IPS-18a (cell line): ENCODE data around the gene PCED1B.

Source experiments
- H3K27ac ChIP-seq: one replicate; pipeline ENCODE4 v1.5.1; 2013; ENCODE audit warnings: low read length
- H3K27me3 ChIP-seq: one replicate; pipeline ENCODE4 v1.6.1; 2013; ENCODE audit warnings: mild to moderate bottlenecking, low read length; ENCODE audit not compliant: control insufficient read depth, insufficient read depth
- H3K36me3 ChIP-seq: one replicate; pipeline ENCODE4 v1.6.1; 2013; ENCODE audit warnings: low read depth, low read length; ENCODE audit not compliant: control insufficient read depth
- H3K4me1 ChIP-seq: one replicate; pipeline ENCODE4 v1.6.1; 2013; ENCODE audit warnings: low read depth, low read length; ENCODE audit not compliant: control insufficient read depth
- H3K4me3 ChIP-seq: one replicate; pipeline ENCODE4 v1.5.1; 2013; ENCODE audit warnings: low read length
- H3K9ac ChIP-seq: one replicate; pipeline ENCODE4 v1.6.1; 2013; ENCODE audit warnings: mild to moderate bottlenecking, low read length, moderate library complexity
- H3K9me3 ChIP-seq: one replicate; pipeline ENCODE4 v1.6.1; 2013; ENCODE audit warnings: low read depth, low read length; ENCODE audit not compliant: control insufficient read depth

The PCED1B gene

DNA sequence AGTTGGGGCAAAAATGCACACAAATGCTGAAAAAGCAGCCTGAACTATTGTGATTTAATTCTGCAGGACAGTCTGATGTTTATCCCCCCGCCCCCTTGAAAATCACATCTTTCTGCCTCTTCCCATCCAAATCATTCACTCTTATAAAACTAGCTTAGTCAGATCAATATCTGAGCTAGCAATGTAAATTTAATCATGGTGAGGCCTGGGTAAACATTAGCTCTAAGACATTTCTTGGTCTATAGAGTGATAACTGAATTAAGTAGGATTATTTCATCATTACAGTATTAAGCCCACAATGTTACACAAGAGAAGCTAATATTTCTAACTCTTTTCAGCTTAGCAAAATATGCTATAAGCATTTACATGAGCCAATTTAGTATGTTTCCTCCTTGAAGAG is 9.1 kb upstream of the PCED1B start:
- H3K9ac ChIP-seq, result no peak overlapping the region
- no peaks in the 10 kb centered on the region for H3K9me3 ChIP-seq
- H3K36me3 ChIP-seq, result no peaks in the 10 kb centered on the region
- H3K27me3 ChIP-seq, result no peaks in the 10 kb centered on the region
- no peak overlapping the region for H3K4me3 ChIP-seq
- no peak overlapping the region for H3K27ac ChIP-seq
- peaks cover 20% of the 10 kb centered on the region for H3K4me1 ChIP-seq

DNA sequence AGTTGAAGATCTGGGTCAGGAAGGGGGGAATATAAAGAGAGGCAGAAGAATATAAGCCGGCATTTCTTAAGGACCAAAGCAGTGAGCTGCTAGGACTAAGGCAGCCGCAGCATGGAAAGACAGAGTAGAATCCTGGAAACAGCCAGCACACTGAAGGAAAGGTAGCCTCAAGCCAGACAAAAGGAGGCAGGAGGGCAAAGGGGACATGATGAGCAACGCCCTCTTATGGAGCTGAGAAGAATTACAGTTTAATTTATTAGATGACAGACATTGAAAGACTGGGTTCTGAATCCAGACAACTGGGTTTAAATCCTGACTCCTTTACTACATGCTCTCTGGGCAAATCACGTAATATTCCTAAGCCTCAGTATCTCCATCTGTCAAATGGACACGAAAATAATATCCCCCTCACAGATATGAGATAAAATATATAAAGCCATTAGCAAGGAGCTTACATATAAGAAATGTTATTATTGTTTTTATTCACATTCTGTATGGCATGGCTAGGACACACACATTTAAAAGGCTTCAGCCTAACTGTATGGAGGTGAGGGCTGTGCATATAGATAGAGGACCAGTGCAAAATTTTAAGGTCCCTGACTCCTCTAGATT is 8.1 kb upstream of the PCED1B start:
- no peaks in the 10 kb centered on the region for H3K36me3 ChIP-seq
- H3K9ac ChIP-seq, result no peak overlapping the region
- H3K9me3 ChIP-seq, result no peaks in the 10 kb centered on the region
- H3K4me3 ChIP-seq, result no peak overlapping the region
- peaks cover 20% of the 10 kb centered on the region for H3K4me1 ChIP-seq
- no peaks in the 10 kb centered on the region for H3K27me3 ChIP-seq
- H3K27ac ChIP-seq, result no peak overlapping the region

DNA sequence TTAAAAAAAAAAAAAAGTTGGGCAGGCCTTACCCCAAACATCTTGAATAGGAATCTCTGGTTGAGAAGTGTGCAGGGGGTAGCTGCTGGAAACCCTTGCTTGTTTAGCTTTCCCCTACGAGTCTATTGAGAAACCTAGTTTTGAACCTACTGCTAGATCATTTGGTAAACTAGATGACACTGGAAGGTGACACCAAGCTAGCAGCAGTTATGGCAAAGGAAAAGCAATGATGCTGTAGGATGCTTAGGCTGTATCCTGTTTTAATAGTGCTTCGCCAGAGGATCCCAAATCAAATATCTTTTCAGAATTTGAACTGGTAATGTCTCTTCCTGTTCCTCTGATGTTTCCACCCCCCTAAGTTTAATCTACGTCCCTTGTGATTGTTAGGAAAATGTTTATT is 5.5 kb upstream of the PCED1B start:
- H3K36me3 ChIP-seq, result no peaks in the 10 kb centered on the region
- no peaks in the 10 kb centered on the region for H3K9me3 ChIP-seq
- H3K27me3 ChIP-seq, result peaks cover 16% of the 10 kb centered on the region
- H3K9ac ChIP-seq, result no peak overlapping the region
- peaks cover 9% of the 10 kb centered on the region for H3K4me1 ChIP-seq
- H3K4me3 ChIP-seq, result no peak overlapping the region
- H3K27ac ChIP-seq, result no peak overlapping the region

DNA sequence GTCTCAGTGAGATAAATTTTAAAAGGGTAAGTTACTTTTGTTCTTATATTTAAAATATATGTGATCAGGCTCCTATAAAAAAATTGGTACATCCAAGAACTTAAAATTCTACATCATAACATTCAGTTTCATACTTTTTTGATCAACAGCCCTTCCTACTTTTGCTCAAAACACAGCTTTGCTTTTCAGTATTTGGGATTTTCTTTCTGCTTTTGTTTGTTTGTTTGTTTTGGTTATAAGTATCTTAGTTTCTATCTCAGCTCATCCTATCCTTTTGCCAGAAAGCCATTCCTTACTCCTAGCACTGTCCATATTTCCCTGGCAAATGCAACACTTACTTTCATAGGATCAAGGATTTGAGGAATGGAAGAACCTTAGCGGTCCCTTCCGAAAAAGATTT is 4.7 kb upstream of the PCED1B start:
- H3K27me3 ChIP-seq, result peaks cover 20% of the 10 kb centered on the region
- H3K36me3 ChIP-seq, result no peaks in the 10 kb centered on the region
- no peak overlapping the region for H3K27ac ChIP-seq
- H3K9me3 ChIP-seq, result no peaks in the 10 kb centered on the region
- H3K4me1 ChIP-seq, result peaks cover 4% of the 10 kb centered on the region
- no peak overlapping the region for H3K9ac ChIP-seq
- H3K4me3 ChIP-seq, result no peak overlapping the region

DNA sequence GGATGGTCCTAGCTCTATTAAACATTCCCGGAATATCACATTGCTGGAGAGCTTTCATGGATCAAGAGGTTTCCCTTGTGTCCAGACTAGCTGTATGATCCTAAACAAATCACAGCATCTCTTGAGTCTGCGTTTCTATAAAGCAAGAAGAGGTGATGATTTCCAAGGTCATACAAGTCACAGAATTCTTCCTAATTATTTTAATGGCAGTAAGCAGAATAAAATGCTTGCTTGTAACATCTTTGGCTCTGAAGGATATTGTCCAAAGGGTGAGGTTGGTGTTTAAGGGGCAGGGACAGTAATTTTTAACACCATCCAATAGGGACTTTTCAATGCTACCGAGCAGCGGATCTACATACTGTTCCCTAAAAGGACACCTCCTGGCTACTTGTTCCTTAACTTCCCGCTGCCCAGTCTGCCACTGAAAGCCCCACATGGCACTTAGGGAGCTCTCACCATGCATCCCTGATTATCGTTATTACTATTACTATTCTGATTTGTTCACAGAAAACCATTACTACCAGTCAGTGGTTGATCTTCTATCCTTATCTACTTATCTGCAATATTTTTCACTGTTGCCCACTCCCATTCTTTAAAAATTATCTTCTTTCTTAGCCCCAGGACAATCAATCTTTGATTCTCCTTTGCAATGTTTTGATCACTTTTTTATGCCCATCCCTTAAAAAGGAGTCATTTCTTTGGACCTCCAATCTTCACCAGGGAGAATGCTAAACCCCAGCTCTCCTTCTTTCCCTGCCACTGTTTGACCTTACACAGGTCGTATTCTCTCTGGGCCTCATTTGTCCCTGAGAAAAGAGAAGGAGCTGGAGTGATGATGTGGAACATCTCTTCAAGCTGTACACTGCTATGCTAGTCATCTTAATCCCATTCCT is 4.0 kb upstream of the PCED1B start:
- no peaks in the 10 kb centered on the region for H3K9me3 ChIP-seq
- H3K27me3 ChIP-seq, result peaks cover 20% of the 10 kb centered on the region
- no peak overlapping the region for H3K27ac ChIP-seq
- H3K36me3 ChIP-seq, result no peaks in the 10 kb centered on the region
- H3K4me3 ChIP-seq, result no peak overlapping the region
- H3K9ac ChIP-seq, result no peak overlapping the region
- no peaks in the 10 kb centered on the region for H3K4me1 ChIP-seq

DNA sequence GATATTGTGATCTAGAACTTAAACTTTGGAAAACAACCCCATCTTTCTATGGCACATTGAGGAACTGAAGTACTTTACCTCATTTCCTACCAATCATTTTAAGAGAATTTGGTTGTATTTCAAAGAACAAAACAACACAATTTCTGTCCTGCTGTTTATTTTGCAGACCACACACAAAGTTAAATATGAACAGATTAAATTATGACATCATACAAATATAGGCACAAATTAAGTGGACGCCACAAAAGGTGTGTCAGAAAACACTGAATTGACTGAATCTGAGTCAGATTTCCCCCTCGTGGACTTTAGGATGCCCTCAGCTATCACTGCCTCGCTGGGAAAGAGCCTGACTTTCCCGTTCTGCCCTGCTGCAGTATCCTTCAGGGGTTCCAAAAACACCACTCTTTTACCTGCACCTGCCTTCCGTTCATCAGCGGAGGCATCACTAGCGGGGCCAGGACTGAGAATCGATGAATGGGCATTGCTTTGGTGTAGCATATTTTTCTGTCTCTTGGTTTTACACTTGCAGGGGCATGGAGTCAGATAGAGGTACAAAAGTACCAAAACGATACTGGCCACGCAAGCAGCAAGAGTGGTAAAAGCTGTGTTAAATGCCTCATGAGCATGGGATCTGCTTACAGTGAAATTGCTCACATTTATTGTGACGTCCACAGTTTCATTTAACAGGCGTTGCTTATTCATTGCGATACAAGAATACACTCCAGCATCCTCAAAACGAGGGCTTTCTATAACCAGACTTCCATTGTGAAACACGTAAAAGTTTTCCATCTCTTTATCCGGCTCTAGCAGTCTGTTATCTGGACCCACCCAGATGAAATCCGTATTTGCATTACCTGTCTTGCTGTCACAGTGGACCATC is 2.0 kb upstream of the PCED1B start:
- Histone ChIP-seq H3K36me3 (no peaks in the 10 kb centered on the region), H3K9ac (no peak overlapping the region), H3K9me3 (no peaks in the 10 kb centered on the region), H3K4me3 (no peak overlapping the region), H3K4me1 (no peaks in the 10 kb centered on the region), H3K27me3 (peaks cover 30% of the 10 kb centered on the region), H3K27ac (no peak overlapping the region)

DNA sequence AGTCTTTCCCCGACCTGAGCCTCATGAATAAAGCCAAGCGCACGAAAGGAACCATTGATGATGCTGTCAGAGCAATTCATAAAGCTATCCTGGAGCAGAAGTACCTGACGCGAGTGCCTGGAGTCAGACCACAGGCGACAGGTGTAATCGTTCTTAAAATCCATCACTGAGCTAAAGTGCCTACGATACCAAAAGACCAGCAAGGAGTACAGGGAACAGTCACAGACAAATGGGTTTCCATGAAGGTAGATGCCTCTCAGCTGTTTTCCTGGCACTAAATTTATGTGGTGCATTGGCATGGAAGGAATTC is 1.4 kb upstream of the PCED1B start:
- H3K36me3 ChIP-seq, result no peaks in the 10 kb centered on the region
- H3K27ac ChIP-seq, result no peak overlapping the region
- peaks cover 30% of the 10 kb centered on the region for H3K27me3 ChIP-seq
- no peaks in the 10 kb centered on the region for H3K4me1 ChIP-seq
- no peak overlapping the region for H3K9ac ChIP-seq
- H3K9me3 ChIP-seq, result no peaks in the 10 kb centered on the region
- no peak overlapping the region for H3K4me3 ChIP-seq

DNA sequence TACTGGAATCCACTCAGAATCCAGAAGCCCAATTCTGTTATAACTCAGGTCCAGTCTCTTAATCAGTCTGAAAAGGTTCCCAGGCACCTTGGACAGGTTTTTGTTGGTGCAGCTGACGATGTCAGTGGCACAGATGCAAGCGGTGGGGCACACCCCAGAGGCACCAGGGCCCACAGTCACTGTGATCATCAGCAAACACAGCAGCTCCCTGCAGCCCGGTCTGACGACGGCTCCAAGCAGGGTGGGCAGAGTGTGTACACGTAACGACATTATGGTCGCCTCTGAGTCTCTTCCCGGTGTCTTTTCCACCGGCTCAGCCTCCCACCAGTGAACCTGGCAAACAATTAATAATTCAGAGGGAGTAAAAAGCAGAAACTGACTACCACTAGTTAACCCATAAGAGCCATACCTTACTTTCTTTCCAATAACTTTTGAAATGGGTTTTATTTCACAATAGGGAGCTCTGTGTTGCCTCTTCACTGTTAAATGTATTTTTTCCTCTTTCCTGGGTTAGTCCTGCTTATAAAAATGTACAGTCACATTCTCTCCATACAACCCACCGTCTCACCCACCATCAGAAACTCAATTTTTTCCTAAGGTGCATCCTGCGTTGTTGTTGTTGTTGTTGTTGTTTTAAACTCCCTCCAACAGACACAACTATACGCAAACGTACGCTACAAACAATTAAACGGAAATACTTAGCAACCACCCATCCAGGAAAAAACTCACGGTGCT is 521 bp upstream of the PCED1B start:
- Histone ChIP-seq H3K4me3 (peak overlapping the region; percentile 79), H3K9ac (peak overlapping the region; percentile 43), H3K9me3 (no peaks in the 10 kb centered on the region), H3K36me3 (no peaks in the 10 kb centered on the region), H3K27ac (no peak overlapping the region), H3K27me3 (peaks cover 30% of the 10 kb centered on the region), H3K4me1 (peaks cover 7% of the 10 kb centered on the region)

DNA sequence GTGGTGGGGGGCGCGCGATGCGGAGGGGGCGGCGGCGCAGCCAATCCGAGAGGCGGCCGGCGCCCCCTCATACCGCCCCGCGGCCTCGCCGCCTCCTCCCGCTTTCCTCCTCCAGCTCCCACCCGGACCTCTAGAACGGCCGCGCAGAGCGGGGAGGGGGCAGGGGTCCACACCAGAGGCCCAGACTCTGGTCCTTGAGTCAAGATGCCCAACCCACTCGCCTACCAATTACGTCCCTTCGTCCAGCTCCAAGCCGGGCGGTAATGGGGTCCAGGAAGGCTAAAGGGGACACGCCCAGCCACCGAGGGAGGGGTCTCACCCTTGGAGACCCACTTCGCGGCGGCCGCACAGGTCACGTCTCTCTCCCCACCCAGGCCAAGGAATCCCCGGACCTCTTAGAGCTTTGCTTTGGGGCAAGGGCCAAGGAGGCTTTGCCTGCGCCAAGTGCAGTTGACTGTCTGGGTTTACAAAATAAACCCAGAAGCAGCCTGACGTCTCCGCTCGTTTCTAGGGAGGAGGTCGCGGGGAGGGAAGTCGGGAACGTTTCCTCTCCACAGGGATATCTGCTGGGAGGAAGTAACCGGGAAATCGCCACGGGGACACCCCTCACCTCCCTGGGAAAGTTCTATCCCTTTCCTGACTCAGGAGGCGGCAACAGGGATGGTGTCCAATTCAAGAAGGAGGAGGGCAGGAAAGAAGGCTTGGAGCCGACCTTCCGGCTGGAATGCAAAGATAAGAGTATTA is 732 bp downstream of the PCED1B start:
- Histone ChIP-seq H3K9ac (no peak overlapping the region), H3K27me3 (peaks cover 30% of the 10 kb centered on the region), H3K4me1 (peaks cover 15% of the 10 kb centered on the region), H3K27ac (no peak overlapping the region), H3K4me3 (peak overlapping the region; percentile 79), H3K9me3 (no peaks in the 10 kb centered on the region), H3K36me3 (no peaks in the 10 kb centered on the region)

DNA sequence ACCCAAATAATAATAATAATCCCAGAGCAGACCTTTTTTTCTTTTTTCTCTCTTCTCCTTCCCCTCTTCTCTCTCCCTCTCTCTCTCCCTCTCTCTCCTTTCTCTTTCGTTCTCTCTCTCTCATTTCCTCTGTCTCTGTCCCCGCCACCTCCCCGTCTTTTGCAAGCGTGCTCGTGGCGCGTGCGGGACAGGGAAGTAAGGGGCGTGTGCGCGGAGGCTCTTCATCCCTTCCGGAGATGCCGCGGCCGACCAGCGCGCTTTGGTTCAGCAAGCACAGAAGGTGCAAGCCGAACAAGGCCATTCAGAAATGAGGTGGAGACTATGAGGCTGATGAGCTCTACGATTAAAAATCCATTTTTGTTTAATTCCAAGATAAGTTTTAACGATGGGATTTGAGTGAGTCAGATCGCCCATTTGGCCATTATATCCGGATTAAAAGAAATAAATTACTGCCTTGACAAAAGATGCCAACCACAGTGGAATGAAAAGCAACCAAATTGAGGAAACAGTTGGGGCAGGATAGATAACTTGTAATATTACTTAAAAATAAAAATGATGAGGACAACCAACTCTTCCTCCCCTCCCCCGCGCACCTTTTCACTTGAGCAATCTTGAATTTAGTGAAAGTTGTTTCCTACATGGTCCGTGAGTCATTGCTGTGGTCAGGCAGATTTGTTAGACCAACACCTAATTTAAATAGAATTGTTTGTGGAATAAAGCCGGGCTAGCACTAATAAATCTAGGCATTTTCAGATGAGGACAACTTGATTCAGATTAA is 1.5 kb downstream of the PCED1B start:
- Histone ChIP-seq H3K9ac (no peak overlapping the region), H3K27ac (no peak overlapping the region), H3K9me3 (no peaks in the 10 kb centered on the region), H3K36me3 (no peaks in the 10 kb centered on the region), H3K27me3 (peaks cover 30% of the 10 kb centered on the region), H3K4me3 (peak overlapping the region; percentile 79), H3K4me1 (peaks cover 22% of the 10 kb centered on the region)
